HepG2 (cell line): ENCODE measurements around the gene ZNF615. TPM values are rescaled to one million over a fixed set of nuclear protein-coding genes. Genes with fewer than 3 reads are reported as not detected.

Source experiments
- AGO2 ChIP-seq: fragments of 200-400 bp; formaldehyde crosslinking; optimal IDR thresholded peaks from 2 replicates; pipeline ENCODE3; 2017; ENCODE audit warnings: mild to moderate bottlenecking, low read depth, low read length, moderate library complexity
- ATF7 ChIP-seq, 2 experiments: fragments of 450-650 bp in 1 of 2; sonication (generic) in 1 of 2; formaldehyde crosslinking in 1 of 2; IDR thresholded peaks; 2 replicates each; pipeline versions ENCODE4 v1.4.0 to v1.6.1; 2016 to 2020; ENCODE audit warnings: antibody characterized with exemption in 1 of 2, mild to moderate bottlenecking in 1 of 2, missing genetic modification reagents in 1 of 2
- BCL6 ChIP-seq: IDR thresholded peaks from 2 replicates; pipeline ENCODE4 v1.6.1; 2016; ENCODE audit warnings: missing genetic modification reagents, missing compliant biosample characterization
- CERS6 ChIP-seq: sonication (generic); formaldehyde crosslinking; IDR thresholded peaks from 2 replicates; pipeline ENCODE4 v1.5.0; 2020; ENCODE audit warnings: missing genetic modification reagents
- DRAP1 ChIP-seq: IDR thresholded peaks from 2 replicates; pipeline ENCODE4 v1.6.1; 2016; ENCODE audit warnings: missing genetic modification reagents, missing compliant biosample characterization
- FOSL2 ChIP-seq: sonication (generic); formaldehyde crosslinking; IDR thresholded peaks from 2 replicates; pipeline ENCODE4 v1.4.0; 2020; ENCODE audit warnings: missing genetic modification reagents
- HMGXB3 ChIP-seq: sonication (generic); formaldehyde crosslinking; IDR thresholded peaks from 2 replicates; pipeline ENCODE4 v1.4.0; 2020; ENCODE audit warnings: missing genetic modification reagents, borderline replicate concordance
- HOXA5 ChIP-seq: sonication (generic); formaldehyde crosslinking; IDR thresholded peaks from 2 replicates; pipeline ENCODE4 v1.4.0; 2020; ENCODE audit warnings: missing genetic modification reagents
- KDM5A ChIP-seq: fragments of 200-600 bp; sonication (generic); IDR thresholded peaks from 2 replicates; pipeline ENCODE4 v1.7.0; 2018; ENCODE audit warnings: antibody characterized with exemption, mild to moderate bottlenecking, low read length, borderline replicate concordance
- MIXL1 ChIP-seq: IDR thresholded peaks from 2 replicates; pipeline ENCODE4 v1.6.1; 2016
- NFE2 ChIP-seq: sonication (generic); formaldehyde crosslinking; IDR thresholded peaks from 2 replicates; pipeline ENCODE4 v1.4.0; 2020; ENCODE audit warnings: missing genetic modification reagents
- RBFOX2 ChIP-seq: fragments of 200-400 bp; formaldehyde crosslinking; IDR thresholded peaks from 2 replicates; pipeline ENCODE4 v1.6.1; 2017; ENCODE audit warnings: low read depth, mild to moderate bottlenecking, low read length
- RNF219 ChIP-seq: sonication (generic); formaldehyde crosslinking; IDR thresholded peaks from 2 replicates; pipeline ENCODE4 v1.5.0; 2020; ENCODE audit warnings: mild to moderate bottlenecking, missing genetic modification reagents
- ZBTB1 ChIP-seq: sonication (generic); formaldehyde crosslinking; IDR thresholded peaks from 2 replicates; pipeline ENCODE4 v1.4.0; 2020; ENCODE audit warnings: missing genetic modification reagents, borderline replicate concordance
- ZNF333 ChIP-seq: sonication (generic); formaldehyde crosslinking; IDR thresholded peaks from 2 replicates; pipeline ENCODE4 v1.4.0; 2020; ENCODE audit warnings: mild to moderate bottlenecking, missing genetic modification reagents, borderline replicate concordance
- ZNF451 ChIP-seq: sonication (generic); formaldehyde crosslinking; IDR thresholded peaks from 2 replicates; pipeline ENCODE4 v1.5.0; 2020; ENCODE audit warnings: mild to moderate bottlenecking, missing genetic modification reagents
- ZNF543 ChIP-seq: sonication (generic); formaldehyde crosslinking; IDR thresholded peaks from 2 replicates; pipeline ENCODE4 v1.4.0; 2020; ENCODE audit warnings: mild to moderate bottlenecking, missing genetic modification reagents
- ZNF615 ChIP-seq: sonication (generic); formaldehyde crosslinking; IDR thresholded peaks from 2 replicates; pipeline ENCODE4 v1.5.0; 2020; ENCODE audit warnings: mild to moderate bottlenecking, missing genetic modification reagents, borderline replicate concordance
- ZNF772 ChIP-seq: sonication (generic); formaldehyde crosslinking; IDR thresholded peaks from 2 replicates; pipeline ENCODE4 v1.5.0; 2020; ENCODE audit warnings: mild to moderate bottlenecking, missing genetic modification reagents
- ZSCAN21 ChIP-seq: sonication (generic); formaldehyde crosslinking; IDR thresholded peaks from 2 replicates; pipeline ENCODE4 v1.8.0; 2022; ENCODE audit warnings: mild to moderate bottlenecking, missing genetic modification reagents, moderate library complexity, borderline replicate concordance
- polyA plus RNA-seq, 8 experiments: library from polyadenylated mRNA; depleted of rRNA in 3 of 8; stranded (reverse) in 7 of 8; unstranded in 1 of 8; fragments of >200 nt; fragmentation: Illumina TruSeq in 4 of 8; extraction: Trizol in 4 of 8; gene quantifications; 2 replicates each; pipeline versions ENCODE4 v1.2.1 to v1.2.3, GENCODE V29; 2011 to 2016; ENCODE audit warnings: low read depth in 4 of 8, missing spikeins in 1 of 8, mixed read lengths in 1 of 8; ENCODE audit not compliant: insufficient read depth in 1 of 8
- total RNA-seq, 5 experiments: library from RNA; depleted of rRNA; stranded (reverse); fragments of >200 nt; fragmentation: Illumina TruSeq; extraction: Trizol; gene quantifications; 2 replicates each; pipeline ENCODE4 v1.2.3, GENCODE V29; 2016; ENCODE audit warnings: low read depth in 1 of 5

The ZNF615 gene
- total and polyA plus RNA-seq, 2 of the 13 experiments (the other 11 are each of a cell fraction or from before 2014, with no cell fraction given): 5.2 to 7.8 TPM

- TF ChIP-seq HMGXB3 (CRISPR knock-in tag) (peak; percentile 92; the same call in 1 of the 2 replicates), ATF7 (IDR thresholded peaks at IDR 0.05) (no peak), ATF7 (CRISPR knock-in tag; IDR thresholded peaks at IDR 0.05) (no peak), ZNF772 (0 out of 2 replicates have a peak, but pooled peaks have one; percentile 48), ZNF615 (CRISPR knock-in tag) (no peak), NFE2 (CRISPR knock-in tag) (no peak), ZNF333 (CRISPR knock-in tag) (no peak), KDM5A (peak; percentile 91), HOXA5 (peak; percentile 81; the same call in 1 of the 2 replicates), RNF219 (CRISPR knock-in tag) (no peak), CERS6 (no peak), DRAP1 (CRISPR knock-in tag) (no peak; the same call in 1 of the 2 replicates), BCL6 (CRISPR knock-in tag) (no peak), ZBTB1 (CRISPR knock-in tag) (no peak), FOSL2 (CRISPR knock-in tag) (peak; percentile 62), ZNF543 (CRISPR knock-in tag) (no peak), MIXL1 (CRISPR knock-in tag) (peak; percentile 91), RBFOX2 (no peak), ZSCAN21 (no peak; the same call in 1 of the 2 replicates), AGO2 (no peak), ZNF451 (CRISPR knock-in tag) (no peak)
Measured at GRCh38 chr19:51986309-51987291, 21.4 kb downstream of the ZNF615 start, which contains the start of gene ZNF350 (continued).
